Measurements from ENCODE around the gene ANO9.
"Not testable (repeated sequence)": the region's sequence is repeated elsewhere in the genome, so short reads cannot be mapped to it uniquely, and the experiment has no call there.

ANO9 gene

GRCh38 chr11:413120-414081 lies 28.4 kb downstream of the ANO9 start:
- no peak for FAIRE-seq

- FAIRE-seq, result no peak
Observed at GRCh38 chr11:412641-413119, 29.1 kb downstream of the ANO9 start.

- not testable (repeated sequence) for FAIRE-seq
Observed at GRCh38 chr11:411520-411919, 30.3 kb downstream of the ANO9 start.

GRCh38 chr11:410711-411110 lies 31.1 kb downstream of the ANO9 start:
- FAIRE-seq, result not testable (repeated sequence)

GRCh38 chr11:409600-410483 lies 32.0 kb downstream of the ANO9 start:
- FAIRE-seq, result no peak

- no peak for FAIRE-seq
Observed at GRCh38 chr11:409008-409599, 32.7 kb downstream of the ANO9 start.

- FAIRE-seq, result no peak
Observed at GRCh38 chr11:408154-409007, 33.4 kb downstream of the ANO9 start.

- no peak for FAIRE-seq
Observed at GRCh38 chr11:407651-408123, 34.1 kb downstream of the ANO9 start.

GRCh38 chr11:406796-407650 lies 34.8 kb downstream of the ANO9 start:
- FAIRE-seq, result no peak

GRCh38 chr11:405954-406795 lies 35.6 kb downstream of the ANO9 start:
- FAIRE-seq, result no peak

GRCh38 chr11:405323-405953 lies 36.4 kb downstream of the ANO9 start:
- FAIRE-seq, result no peak

GRCh38 chr11:404551-405264 lies 37.1 kb downstream of the ANO9 start:
- FAIRE-seq, result no peak

GRCh38 chr11:403761-404431 lies 37.9 kb downstream of the ANO9 start:
- FAIRE-seq, result no peak

- no peak for FAIRE-seq
Observed at GRCh38 chr11:403021-403760, 38.6 kb downstream of the ANO9 start.

GRCh38 chr11:401196-401595 lies 40.6 kb downstream of the ANO9 start:
- FAIRE-seq, result not testable (repeated sequence)

- FAIRE-seq, result no peak
Observed at GRCh38 chr11:400241-400689, 41.5 kb downstream of the ANO9 start.

- no peak for FAIRE-seq
Observed at GRCh38 chr11:399731-400211, 42.0 kb downstream of the ANO9 start.

Measured in TTC549 (cell line).